Ureter (tissue), 1 donor: ENCODE measurements around the gene PRTG. TPM values are rescaled to one million over a fixed set of nuclear protein-coding genes. Genes with fewer than 3 reads are reported as not detected.
A peak's percentile ranks its signal among the peaks of the same experiment; 100 is the strongest.
"Not testable (repeated sequence)": the region's sequence is repeated elsewhere in the genome, so short reads cannot be mapped to it uniquely, and the experiment has no call there.

Experiments
- DNase-seq: peaks from one replicate; pipeline ENCODE4 v3.0.0-alpha.2; 2020; ENCODE audit warnings: low spot score
- total RNA-seq: library from RNA; stranded (reverse); gene quantifications from one replicate; pipeline ENCODE4 v1.2.4, GENCODE V29; 2023
- donor health status: DM: yes; HTN: yes; CAD: no.

The PRTG gene, protein sequence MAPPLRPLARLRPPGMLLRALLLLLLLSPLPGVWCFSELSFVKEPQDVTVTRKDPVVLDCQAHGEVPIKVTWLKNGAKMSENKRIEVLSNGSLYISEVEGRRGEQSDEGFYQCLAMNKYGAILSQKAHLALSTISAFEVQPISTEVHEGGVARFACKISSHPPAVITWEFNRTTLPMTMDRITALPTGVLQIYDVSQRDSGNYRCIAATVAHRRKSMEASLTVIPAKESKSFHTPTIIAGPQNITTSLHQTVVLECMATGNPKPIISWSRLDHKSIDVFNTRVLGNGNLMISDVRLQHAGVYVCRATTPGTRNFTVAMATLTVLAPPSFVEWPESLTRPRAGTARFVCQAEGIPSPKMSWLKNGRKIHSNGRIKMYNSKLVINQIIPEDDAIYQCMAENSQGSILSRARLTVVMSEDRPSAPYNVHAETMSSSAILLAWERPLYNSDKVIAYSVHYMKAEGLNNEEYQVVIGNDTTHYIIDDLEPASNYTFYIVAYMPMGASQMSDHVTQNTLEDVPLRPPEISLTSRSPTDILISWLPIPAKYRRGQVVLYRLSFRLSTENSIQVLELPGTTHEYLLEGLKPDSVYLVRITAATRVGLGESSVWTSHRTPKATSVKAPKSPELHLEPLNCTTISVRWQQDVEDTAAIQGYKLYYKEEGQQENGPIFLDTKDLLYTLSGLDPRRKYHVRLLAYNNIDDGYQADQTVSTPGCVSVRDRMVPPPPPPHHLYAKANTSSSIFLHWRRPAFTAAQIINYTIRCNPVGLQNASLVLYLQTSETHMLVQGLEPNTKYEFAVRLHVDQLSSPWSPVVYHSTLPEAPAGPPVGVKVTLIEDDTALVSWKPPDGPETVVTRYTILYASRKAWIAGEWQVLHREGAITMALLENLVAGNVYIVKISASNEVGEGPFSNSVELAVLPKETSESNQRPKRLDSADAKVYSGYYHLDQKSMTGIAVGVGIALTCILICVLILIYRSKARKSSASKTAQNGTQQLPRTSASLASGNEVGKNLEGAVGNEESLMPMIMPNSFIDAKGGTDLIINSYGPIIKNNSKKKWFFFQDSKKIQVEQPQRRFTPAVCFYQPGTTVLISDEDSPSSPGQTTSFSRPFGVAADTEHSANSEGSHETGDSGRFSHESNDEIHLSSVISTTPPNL
- total RNA-seq, result 3.7 TPM

DNA sequence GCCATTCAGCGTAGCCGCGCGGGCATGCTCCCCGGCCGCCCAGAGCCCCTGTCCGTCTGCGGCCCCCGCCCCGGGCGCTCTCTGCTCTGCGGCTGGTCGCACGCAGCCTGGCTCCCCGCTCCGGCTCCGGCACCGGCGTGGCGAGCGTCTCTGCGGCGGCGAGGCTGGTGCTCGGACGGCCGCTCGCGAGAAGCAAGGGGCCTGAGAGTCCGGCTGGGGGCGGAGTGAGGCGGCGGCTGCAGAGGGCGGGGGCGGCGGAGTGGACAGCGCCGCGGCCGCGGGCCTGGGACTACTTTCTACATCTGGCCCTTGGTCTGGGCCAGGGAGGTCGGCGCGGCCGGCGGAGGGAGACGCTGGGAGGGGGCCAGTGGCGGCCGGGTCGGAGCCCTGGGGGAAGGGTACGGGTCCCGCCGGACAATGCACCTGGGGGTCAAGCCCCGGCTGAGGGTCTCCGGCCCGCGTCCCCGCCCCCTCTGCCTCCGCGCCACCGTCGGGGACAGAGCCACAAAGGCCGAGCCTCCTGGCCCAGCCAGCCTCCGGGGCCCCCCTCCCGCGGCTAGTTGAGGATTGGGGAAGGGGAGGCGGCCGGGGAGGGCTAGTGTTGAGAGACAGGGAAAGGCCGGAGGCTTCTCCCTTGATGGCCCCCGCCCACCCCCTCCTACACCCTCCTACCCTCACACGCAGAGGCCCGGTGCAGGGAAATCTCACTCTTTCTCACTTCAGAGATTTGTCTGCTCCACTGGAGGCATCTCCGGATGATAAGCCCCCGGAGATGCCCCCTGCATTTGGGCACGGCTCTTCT lies at the start of gene PRTG:
Gene PRTG, minus strand, starts transcription at position 226 of the 802 bp plus-strand sequence. Its CDS starts 221 bp downstream, at position 5.
- DNase-seq, result peak; percentile 56

DNA sequence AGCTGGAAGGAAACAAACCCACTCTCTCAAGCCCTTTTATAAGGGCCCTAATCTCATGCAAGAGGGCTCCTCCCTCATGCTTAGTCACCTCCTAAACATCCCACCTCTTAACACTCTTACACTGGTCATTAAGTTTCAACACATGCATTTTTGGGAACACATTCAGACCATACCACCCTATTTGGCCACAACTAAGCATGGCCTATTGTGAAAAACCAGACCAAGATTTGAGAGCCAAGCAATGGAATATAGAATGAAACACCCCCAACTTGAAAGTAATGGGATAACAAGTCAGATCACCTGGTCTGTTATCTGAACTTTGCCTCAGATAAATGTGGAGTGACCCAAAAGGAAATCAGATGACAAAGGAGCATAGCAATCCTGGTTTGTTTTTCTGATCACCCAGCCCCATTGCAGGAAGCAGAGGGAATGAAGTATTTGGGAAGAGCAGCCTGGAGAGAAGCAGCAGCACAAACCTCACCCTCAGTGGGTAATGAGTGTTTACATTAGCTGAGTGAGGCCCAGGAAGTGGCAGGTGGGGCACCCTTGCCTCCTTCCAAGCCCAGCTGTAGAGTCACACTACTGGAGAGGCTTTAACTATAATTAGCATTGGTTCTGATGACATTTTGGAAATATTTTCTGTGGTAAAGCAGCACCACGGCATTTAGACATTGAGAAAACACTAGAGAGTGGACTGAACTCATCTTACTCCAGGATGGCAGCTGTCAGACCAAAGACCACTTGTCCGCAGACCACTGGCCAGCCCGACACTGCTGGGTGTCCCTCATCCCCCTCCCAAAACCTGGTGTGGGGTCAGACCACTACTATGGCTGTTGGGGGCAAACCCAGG lies 48.8 kb upstream of the PRTG start:
- no peak for DNase-seq

DNA sequence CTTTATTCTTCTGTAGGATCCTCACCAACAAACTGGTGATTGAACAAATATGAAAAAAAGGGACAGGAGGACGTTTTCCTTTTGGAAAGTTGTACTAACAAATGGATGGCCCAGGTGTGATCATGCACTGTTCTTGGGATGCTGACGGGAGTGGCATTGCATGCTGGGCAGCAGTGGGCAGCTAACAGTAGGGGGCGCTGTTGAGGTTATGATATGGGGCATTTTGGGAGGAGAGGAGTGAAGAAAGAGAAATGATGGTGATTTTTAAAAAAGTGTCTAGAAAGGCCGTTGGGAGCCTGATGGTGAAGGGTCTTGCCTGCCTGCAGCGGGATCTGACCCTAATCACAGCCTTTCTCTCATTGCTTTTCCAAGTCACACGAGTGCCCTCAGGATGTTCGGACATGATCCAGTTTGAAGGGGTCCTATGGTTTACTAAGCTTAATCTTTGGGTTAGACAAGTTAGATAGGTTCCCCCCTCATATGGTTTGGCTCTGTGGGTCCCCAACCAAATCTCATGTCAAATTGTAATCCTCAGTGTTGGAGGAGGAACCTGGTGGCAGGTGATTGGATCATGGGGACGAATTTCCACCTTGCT lies 46.2 kb upstream of the PRTG start:
- no peak for DNase-seq

DNA sequence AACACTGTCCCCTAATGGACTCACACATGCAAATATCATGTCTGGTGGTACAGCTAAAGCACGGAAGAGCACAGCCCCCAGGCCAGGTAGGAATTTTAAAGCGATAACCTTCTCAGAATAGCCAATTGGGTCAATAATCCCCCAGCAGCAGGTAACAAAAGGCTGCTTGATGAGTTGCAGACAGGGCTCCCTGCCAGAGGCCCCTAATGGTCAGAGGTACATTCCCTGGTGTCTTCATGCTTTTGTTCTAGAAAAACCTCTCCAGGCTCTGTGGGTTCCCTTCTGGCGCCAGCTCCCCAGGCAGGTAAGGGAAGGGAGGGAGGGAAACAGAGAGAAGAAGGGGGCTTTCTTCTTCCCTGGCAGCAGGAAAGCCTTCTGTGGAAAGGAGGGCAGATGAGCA lies 43.4 kb upstream of the PRTG start:
- no peak for DNase-seq

DNA sequence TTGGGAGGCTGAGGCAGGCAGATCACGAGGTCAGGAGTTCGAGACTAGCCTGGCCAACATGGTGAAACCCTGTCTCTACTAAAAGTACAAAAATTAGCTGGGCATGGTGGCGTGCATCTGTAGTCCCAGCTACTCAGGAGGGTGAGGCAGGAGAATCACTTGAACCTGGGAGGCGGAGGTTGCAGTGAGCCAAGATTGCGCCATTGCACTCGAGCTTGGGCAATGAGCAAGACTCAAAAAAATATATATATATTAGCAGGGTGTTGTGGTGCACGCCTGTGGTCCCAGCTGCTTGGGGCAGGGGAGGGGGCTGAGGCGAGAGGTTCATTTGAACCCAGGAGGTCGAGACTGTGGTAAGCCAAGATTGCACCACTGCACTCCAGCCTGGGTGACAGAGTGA lies 42.6 kb upstream of the PRTG start:
- not testable (repeated sequence) for DNase-seq

DNA sequence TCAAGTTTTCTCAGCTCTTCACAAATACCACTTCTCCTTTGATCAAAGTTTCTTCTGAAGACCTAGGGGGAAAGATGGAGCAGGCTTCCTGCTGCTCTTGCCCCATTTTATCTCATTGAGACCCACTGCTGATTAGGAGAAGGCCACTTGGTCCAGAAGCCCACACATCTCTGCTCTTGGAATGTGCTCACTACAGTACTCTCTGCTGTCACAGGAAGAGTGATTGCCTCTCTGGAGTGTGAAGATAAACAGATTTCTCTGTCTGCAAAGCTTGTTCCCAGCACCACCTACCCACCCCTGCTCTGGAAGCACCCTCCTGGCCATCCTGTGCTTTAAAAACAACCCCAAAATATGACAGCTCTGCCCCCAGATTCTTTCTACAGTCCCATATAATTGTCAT lies 41.3 kb upstream of the PRTG start:
- no peak for DNase-seq

DNA sequence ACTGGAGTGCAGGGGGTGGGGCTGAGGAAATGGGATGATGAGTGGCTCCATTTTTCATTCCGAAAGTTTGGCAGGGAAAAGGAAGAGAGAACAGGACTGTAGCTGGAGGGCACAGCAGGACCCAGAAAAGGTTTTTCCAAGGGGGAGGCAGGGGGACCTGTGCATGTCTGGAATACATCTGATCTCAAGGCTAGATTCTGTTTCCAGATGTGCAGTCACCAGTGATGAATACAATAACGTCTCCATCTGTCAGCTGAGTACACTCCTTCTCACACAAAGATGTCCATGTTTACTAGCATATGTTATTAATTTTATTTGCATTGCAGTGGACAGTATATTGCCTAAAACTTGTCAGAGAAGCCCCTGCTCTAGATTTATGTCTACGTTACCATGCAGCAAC lies 39.9 kb upstream of the PRTG start:
- DNase-seq, result no peak

DNA sequence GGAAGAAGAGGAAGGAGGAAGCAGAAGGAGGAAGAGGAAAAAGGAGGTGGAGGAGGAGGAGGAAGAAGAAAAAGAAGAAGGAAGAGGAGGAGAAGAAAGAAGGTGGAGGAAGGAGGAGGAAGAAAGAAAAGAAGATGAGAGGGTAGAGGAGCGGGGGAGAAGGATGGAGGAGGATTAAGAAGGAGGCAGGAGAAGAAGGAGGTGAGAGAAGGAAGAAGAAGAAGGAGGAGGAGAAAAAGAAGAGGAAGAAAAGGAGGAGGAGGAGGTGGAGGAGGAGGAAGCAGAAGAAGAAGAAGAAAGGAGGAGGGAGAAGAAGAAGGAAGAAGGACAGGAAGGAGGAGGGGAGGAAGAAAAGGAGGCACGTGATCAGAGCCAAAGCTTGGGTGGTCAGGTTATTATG lies 37.3 kb upstream of the PRTG start:
- no peak for DNase-seq

DNA sequence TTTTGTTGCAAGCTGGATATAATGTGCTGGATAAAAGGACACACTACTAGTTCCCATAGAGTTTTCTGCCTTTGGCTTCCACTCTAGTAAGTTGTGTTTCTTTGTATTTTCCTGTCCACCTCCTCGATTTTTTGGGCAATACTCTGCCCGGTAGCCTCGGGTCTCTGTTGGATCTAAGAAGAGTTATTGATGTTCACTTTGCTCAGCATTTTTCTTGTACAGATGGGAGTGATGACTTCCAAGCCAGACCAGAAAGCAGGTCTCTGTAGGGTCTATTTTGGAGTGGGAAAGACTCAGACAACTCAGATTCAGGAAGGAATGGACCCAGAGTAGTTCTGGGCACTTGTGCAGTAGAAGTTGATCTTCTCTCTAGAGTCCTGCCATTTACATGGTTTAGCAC lies 36.0 kb upstream of the PRTG start:
- no peak for DNase-seq

DNA sequence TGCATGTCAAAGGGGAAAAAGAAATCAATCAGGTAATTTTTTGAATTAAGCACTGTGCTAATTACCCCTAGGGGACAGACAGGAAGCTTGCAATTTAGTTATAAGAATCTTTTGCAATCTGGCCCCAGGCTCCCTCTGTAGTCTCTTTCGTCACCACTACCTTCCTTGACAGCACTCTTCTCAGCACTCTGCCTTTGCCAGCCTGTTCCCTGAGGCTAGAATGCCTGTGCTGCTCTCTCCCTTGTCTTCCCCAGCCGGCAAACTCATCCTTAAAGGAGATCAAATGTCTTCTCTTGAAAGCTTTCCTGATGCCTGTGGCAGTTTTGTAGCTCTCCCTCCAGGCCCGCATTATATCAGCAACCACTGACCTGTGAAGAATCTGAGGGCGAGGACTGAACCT lies 32.4 kb upstream of the PRTG start:
- DNase-seq, result no peak

DNA sequence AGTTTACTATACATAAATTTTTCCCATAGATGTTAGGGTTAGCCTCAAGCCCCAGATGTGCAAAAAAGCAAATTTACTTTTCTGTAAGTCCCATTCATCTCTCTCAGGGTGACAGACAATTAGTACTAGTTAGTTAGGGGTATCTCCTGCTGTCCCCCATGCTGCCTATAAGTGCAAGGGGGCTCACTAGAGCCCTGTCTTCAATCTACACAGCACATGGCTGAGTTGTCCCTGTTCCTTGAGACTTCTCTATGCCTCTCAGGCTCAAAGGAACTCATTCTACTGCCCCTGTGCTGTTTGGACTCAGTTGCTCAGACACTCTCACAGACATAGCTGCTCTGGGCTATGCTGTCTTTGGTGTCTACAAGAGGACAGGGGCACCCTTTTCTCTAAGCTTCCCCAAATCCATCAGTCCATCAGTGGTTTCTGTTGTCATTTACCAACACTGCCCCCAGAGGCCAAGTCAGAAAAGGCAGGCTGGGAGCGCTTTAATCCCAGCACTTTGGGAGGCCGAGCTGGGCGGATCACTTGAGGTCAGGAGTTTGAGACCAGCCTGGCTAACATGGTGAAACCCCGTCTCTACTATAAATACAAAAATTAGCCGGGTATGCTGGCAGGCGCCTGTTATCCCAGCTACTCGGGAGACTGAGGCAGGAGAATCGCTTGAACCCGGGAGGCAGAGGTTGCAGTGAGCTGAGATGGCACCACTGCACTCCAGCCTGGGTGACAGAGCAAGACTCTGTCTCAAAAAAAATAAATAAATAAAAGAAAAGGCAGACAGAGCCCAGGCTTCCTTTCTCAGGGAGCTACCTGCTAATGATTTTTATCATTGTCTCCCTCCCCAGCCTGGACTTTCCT lies 31.4 kb upstream of the PRTG start:
- DNase-seq, result peak; percentile 44

DNA sequence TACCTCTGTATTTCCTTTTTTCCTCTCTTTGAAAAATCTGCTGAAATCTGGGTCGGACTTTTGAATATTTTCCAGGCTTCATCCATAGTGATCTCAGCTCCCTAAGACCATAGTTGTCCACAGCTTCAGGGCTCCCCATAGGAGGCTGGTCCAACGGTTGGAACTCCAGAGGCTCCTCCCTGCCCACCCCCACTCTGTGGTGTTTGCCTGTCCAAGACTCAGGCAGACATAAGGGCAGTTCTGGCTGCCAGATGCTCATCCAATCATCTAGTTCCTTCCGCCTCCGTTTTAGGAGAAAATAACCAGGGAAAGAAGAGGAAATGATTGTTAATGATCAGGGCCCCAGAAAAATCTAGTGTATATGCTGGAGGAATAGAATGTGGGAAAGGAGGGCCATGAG lies 27.9 kb upstream of the PRTG start:
- no peak for DNase-seq

DNA sequence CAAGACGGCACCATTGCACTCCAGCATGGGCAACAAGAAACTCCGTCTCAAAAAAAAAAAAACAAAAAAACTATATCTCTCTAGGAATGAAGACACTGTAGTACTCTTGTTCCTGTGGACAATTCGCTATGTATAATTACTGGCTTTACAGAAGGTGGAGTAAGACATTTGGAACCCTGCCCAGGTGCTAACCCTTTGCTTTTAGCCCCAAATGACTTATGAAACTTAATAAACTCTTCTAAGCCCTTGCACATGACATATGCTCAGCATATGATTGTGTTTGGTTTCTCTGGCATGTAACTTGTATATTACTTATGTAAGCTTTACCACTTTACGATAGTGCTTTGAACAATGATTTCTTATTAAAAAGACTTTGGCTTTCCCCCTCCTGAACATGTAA lies 27.3 kb upstream of the PRTG start:
- no peak for DNase-seq

DNA sequence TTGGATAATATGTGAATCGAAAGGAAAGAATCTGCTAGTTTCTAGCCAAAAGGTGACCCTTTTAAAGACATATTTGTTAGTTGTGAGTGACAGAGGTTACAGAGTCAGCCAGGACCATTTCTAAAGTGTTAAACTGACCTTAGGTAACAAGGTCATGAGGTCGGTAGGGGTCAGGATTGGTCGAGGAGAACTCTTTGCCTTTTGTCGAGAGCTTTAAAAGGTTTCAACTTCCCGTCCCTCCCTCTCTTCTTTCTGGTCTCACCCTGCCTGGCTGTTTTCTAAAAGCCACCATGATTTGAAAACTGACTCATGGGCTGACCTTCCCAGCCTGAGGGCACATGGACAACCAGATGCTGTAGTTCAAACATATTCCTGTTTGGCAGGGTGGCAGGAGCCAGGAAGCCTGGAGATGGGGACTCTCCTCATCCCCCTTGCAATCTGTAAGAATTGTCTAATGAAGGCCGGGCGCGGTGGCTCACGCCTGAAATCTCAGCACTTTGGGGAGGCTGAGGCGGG lies 25.8 kb upstream of the PRTG start:
- no peak for DNase-seq

DNA sequence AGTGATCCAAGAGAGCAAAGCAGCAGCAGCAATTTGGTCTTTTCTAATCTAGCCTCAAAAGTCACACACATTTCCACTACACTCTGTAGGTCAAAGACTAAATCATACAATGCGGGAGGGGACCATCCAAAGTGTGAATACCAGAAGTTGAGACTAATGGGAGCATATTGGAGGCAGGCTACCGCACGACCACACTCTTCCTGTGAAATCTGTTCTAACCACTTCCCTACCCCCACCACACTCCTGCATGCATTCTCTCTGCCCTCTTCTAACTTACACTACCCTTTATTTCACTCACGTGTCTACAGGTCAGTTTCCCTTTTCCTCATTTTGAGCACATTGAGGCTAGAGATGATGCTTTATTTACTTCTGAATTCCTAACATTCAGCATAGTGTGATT lies 23.7 kb upstream of the PRTG start:
- DNase-seq, result no peak

DNA sequence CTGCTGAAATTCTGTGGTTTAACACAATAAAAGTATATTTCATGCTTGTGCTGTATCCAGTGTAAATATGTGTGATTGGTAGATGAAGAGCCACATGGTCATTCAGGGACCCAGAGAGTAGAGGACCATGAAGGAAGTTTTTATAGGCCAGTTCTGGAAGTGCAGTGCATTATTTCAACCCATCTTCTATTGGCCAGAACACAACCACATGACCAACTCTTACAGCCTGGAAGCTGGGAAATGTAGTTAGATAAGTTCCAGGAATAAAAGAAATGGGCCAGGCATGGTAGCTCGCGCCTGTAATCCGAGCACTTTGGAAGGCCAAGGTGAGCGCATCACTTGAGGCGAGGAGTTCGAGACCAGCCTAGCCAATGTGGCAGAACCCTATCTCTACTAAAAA lies 21.4 kb upstream of the PRTG start:
- no peak for DNase-seq

DNA sequence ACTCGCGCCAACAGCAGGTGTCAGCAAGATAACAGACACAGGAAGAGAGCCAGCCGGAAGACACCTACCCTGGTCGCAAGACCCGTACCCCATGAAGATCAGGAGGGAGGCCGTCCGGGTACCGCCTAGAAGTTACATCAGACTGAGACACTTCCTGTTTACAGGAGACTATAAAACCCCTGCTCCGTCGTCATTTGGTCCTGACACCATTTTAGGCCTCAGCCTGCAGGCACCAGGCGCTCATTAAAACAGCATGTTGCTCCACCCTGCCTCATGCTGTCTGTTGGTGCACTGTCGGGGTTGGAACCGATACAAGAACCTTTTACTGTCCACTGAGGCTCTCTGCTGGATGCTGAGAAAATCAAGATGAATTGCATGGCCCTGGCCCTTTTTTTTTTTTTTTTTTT lies 15.6 kb upstream of the PRTG start:
- DNase-seq, result no peak

DNA sequence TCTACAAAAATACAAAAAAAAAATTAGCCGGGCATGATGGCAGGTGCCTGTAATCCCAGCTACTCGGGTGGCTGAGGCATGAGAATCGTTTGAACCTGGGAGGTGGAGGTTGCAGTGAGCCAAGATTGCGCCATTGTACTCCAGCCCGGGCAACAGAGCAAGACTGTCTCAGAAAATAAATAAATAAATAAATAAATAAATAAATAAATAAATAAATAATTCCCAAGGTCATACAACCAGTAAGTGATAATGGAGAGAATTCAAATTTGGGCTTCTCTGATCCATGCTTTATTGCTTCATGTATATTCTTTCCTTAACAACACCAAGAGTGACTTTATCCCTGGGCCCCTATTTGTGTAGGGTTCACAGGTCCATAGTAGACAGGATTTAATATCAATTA lies 10.5 kb upstream of the PRTG start:
- not testable (repeated sequence) for DNase-seq

DNA sequence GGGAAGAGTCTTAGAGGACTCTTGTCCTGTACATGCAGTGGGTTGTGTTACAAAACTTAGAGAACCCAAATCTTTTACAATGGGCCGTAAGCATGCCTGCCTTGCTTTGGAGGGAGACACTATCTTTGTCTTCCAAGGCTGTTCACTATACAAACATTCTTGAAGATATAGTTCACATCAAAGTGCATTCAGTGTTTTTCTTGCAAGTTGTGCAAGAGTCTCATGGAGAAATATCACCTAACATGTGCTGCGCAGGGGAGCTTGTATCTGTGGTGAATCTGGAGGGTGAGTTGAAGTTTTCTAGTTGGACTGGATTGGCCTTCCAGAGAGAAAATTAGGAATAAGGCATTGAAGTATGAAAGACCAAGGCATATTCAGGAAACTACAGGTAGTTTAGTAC lies 7.8 kb upstream of the PRTG start:
- no peak for DNase-seq
